Sigmoid colon (tissue), 7 donors: ENCODE measurements around the gene ALDH3B2. TPM values are rescaled to one million over a fixed set of nuclear protein-coding genes. Genes with fewer than 3 reads are reported as not detected.

ENCODE experiments used
- DNase-seq: peaks from one replicate; pipeline ENCODE4 v3.0.0-alpha.2; 2019
- H3K27ac ChIP-seq, 4 donors: fragments of 200-600 bp; sonication (generic); one replicate each; pipeline ENCODE4 v1.5.1; 2016 to 2019; ENCODE audit warnings: mild to moderate bottlenecking in 1 of 4
- H3K27me3 ChIP-seq, 3 donors: fragments of 200-600 bp; sonication (generic); one replicate each; pipeline ENCODE4 v1.5.1; 2019; ENCODE audit warnings: mild to moderate bottlenecking in 1 of 3
- H3K36me3 ChIP-seq, 4 donors: fragments of 200-600 bp; sonication (generic); one replicate each; pipeline ENCODE4 v1.5.1; 2016 to 2019
- H3K4me1 ChIP-seq, 4 donors: fragments of 200-600 bp; sonication (generic); one replicate each; pipeline ENCODE4 v1.5.1; 2017 to 2019
- H3K4me3 ChIP-seq, 4 donors: fragments of 200-600 bp; sonication (generic); one replicate each; pipeline ENCODE4 v1.5.1; 2017 to 2019; ENCODE audit warnings: mild to moderate bottlenecking in 2 of 4, moderate library complexity in 1 of 4
- H3K9me3 ChIP-seq, 4 donors: fragments of 200-600 bp in 3 of 4; sonication (generic) in 3 of 4; one replicate each; pipeline versions ENCODE4 v1.5.1 to v1.6.1; 2013 to 2019
- CTCF ChIP-seq, 4 experiments: fragments of 450-650 bp in 3 of 4; fragments of 200-600 bp in 1 of 4; IDR thresholded peaks; one replicate each; pipeline ENCODE4 v1.5.1; 2016 to 2019; ENCODE audit warnings: antibody characterized with exemption in 4 of 4, mild to moderate bottlenecking in 3 of 4, moderate library complexity in 2 of 4
- EP300 ChIP-seq, 4 donors: sonication (generic); formaldehyde crosslinking; IDR thresholded peaks; one replicate each; pipeline ENCODE4 v1.6.1; 2017; ENCODE audit warnings: antibody characterized with exemption in 4 of 4
- POLR2A ChIP-seq, 2 donors: fragments of 450-650 bp; IDR thresholded peaks; one replicate each; pipeline ENCODE4 v1.6.1; 2016; ENCODE audit warnings: antibody characterized with exemption in 2 of 2, mild to moderate bottlenecking in 2 of 2, moderate library complexity in 2 of 2
- POLR2AphosphoS5 ChIP-seq, 4 donors: sonication (generic); formaldehyde crosslinking; IDR thresholded peaks; one replicate each; pipeline ENCODE4 v1.6.1; 2017; ENCODE audit warnings: antibody characterized with exemption in 4 of 4
- WGBS, 2 donors: extraction: QIAGEN DNeasy Blood & Tissue Kit; methylation state at CpG; one replicate each; pipeline ENCODE4 v1.1.7; 2013; 5-methylcytosine and 5-hydroxymethylcytosine counted together
- intact Hi-C: fragments of 100-400 bp; cut with DNase I; formaldehyde crosslinking; loops from one replicate; pipeline ENCODE4 v1.15.1; 2023
- polyA plus RNA-seq, 3 donors: library from polyadenylated mRNA; stranded (reverse); fragments of 200-250 nt; gene quantifications; one replicate each; pipeline ENCODE4 v1.2.3, GENCODE V29; 2013
- total RNA-seq, 4 donors: library from RNA; depleted of rRNA; stranded (reverse); fragments of >200 nt; gene quantifications; one replicate each; pipeline ENCODE4 v1.1.0, GENCODE V29; 2016
- donor health status: healthy with polysubstance abuse.
- donor health status: Bipolar disorder and iron deficiency.
- donor health status: healthy.

Gene ALDH3B2
- total and polyA plus RNA-seq, 7 donors = 0.38 TPM; not detected in 6

DNA sequence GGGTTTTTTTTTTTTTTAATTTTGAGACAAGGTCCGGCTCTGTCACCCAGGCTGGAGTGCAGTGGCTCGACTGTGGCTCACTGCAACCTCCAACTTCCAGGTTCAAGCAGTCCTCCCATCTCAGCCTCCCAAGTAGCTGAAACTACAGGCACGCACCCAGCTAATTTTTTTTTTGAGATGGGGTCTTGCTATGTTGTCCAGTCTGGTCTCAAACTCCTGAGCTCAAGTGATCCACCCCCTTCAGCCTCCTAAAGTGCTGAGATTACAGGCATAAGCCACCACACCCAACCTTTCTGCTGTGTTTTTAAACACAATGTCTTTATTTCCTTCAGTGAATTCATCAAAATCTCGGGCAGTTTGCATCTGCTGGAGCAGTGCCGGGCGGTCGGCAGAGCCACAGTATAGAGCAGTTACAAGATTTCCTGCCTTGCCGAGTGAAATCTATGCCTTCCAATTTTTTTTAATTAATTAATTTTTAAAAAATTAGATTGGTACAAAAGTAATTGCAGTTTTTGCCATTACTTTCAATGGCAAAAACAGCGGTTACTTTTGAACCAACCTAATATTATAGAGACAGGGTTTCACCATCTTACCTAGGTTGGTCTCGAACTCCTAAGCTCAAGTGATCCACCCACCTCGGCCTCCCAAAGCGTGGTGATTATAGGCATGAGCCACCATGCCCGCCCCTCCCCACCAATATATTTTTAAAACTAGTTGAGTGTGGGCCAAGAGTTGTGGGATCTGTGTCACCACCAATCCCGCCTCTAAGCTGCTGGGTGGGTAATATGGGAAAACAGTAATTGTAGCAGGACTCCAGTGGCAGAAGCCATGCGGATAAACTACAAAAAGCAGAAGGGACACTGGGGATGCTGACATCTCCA is 21.2 kb downstream of the ALDH3B2 start:
- Histone ChIP-seq H3K36me3 (no peaks in the 10 kb centered on the region), H3K4me3 (no peak overlapping the region), H3K4me1 (no peaks in the 10 kb centered on the region), H3K27me3 (peaks cover 0 to 18% (median 0%) of the 10 kb centered on the region in 3 donors), H3K27ac (no peak overlapping the region), H3K9me3 (no peaks in the 10 kb centered on the region)
- WGBS, 2 donors = 76 to 83% methylated on average over 15 of the region's 15 CpGs
- DNase-seq = no peak
- intact Hi-C loops = loop anchor here (10.0 kb wide), 1 partner anchor 52 kb away; no protein-coding TSS in a partner anchor
- TF ChIP-seq EP300 (IDR thresholded peaks at IDR 0.05) (no peak), CTCF (IDR thresholded peaks at IDR 0.05) (no peak), POLR2A (IDR thresholded peaks at IDR 0.05) (no peak), POLR2AphosphoS5 (IDR thresholded peaks at IDR 0.05) (no peak)

DNA sequence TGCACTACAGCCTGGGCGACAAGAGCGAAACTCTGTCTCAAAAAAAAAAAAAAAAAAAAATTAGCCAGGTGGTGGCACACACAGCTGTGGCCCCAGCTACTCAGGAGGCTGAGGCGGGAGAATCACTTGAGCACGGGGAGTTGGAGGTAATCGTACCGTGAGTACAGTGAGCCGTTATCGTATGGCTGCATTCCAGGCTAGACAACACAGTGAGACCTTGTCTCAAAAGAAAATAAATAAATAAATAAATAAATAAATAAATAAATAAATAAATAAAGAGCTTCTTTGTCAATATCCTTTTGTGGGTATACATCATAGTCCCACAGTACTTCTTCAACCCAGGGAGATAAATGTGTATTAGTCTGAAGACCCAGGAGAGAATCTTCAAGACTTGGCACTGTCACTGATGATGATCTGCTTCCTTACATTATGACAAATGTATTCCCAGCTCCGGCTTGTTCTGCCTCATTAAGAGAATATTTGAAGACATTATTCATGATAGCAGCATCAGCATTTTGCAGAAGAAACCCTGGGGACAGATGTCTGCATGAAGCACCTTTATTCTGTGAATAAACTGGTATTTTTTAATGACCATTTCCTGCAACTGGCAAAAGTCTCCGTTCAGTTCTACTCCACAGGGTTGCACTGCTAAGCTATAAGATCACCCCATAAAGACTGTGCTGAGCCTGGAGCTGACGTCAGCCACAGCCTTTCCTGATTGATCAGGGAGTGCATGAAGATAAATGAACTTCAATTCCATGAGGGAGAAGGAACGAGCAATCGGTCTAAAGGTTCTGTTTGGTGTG is 22.2 kb downstream of the ALDH3B2 start:
- H3K4me3 ChIP-seq = no peak overlapping the region
- WGBS, 2 donors = 24 to 53% methylated on average over 13 of the region's 13 CpGs
- H3K4me1 ChIP-seq = no peaks in the 10 kb centered on the region
- TF ChIP-seq EP300 (IDR thresholded peaks at IDR 0.05) (no peak), POLR2A (IDR thresholded peaks at IDR 0.05) (no peak), POLR2AphosphoS5 (IDR thresholded peaks at IDR 0.05) (no peak)
- peaks cover 0 to 20% (median 0%) of the 10 kb centered on the region in 3 donors for H3K27me3 ChIP-seq
- intact Hi-C loops = loop anchor here (10.0 kb wide), 1 partner anchor 53 kb away; no protein-coding TSS in a partner anchor
- H3K27ac ChIP-seq = no peak overlapping the region
- H3K9me3 ChIP-seq = no peaks in the 10 kb centered on the region
- no peaks in the 10 kb centered on the region for H3K36me3 ChIP-seq
- no peak for DNase-seq

DNA sequence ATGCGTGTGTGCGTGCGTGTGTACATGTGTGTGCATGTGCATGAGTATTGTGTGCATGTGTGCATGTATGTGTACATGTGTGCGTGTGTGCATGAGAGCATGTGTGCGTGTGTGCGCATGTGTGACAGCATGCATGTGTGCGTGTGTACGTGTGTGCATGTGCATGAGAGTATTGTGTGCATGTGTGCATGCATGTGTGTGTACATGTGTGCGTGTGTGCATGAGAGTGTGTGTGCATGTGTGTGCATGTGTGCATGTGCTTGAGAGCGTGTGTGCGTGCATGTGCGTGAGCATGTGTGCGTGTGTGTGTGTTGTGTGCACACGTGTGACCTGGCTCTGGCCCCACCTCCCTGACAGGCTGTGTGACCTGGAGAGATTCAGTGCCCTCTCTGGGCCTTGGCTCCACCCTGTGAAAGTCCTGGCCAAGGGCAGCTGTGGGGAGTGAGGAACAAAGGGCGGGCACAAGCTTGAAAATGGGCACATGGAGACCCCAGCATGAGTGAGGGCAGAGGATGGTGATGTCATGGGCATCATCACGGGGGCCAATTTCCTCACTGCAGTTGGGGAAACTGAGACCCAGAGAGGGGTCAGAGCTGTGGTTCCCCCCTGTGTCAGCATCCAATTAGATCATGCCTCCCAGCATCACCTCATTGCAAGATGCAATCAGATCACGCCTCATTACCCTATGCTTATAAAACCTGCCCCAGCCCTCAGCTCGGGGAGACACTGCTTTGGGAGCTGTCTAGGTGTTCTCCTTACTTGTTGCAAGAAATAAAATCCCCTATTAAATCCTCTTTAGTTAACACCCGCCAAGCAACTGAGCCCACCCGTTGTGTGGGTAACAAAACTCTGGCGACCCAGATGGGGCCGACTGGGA is 24.6 kb downstream of the ALDH3B2 start:
- peaks cover 0 to 25% (median 0%) of the 10 kb centered on the region in 3 donors for H3K27me3 ChIP-seq
- H3K4me1 ChIP-seq = no peaks in the 10 kb centered on the region
- H3K36me3 ChIP-seq = no peaks in the 10 kb centered on the region
- DNase-seq = peak; percentile 56
- intact Hi-C loops = loop anchor here (10.0 kb wide), 1 partner anchor 55 kb away; no protein-coding TSS in a partner anchor
- H3K9me3 ChIP-seq = no peaks in the 10 kb centered on the region
- no peak for TF ChIP-seq EP300 (IDR thresholded peaks at IDR 0.05)
- no peak for TF ChIP-seq POLR2A (IDR thresholded peaks at IDR 0.05)
- TF ChIP-seq CTCF (IDR thresholded peaks at IDR 0.05) = no peak
- TF ChIP-seq POLR2AphosphoS5 (IDR thresholded peaks at IDR 0.05) = no peak
- no peak overlapping the region for H3K27ac ChIP-seq
- peak overlapping the region in 3 of 4 donors; percentile 33 to 39 (median 37) for H3K4me3 ChIP-seq
- 71 to 78% methylated on average over 22 of the region's 22 CpGs for WGBS, 2 donors

DNA sequence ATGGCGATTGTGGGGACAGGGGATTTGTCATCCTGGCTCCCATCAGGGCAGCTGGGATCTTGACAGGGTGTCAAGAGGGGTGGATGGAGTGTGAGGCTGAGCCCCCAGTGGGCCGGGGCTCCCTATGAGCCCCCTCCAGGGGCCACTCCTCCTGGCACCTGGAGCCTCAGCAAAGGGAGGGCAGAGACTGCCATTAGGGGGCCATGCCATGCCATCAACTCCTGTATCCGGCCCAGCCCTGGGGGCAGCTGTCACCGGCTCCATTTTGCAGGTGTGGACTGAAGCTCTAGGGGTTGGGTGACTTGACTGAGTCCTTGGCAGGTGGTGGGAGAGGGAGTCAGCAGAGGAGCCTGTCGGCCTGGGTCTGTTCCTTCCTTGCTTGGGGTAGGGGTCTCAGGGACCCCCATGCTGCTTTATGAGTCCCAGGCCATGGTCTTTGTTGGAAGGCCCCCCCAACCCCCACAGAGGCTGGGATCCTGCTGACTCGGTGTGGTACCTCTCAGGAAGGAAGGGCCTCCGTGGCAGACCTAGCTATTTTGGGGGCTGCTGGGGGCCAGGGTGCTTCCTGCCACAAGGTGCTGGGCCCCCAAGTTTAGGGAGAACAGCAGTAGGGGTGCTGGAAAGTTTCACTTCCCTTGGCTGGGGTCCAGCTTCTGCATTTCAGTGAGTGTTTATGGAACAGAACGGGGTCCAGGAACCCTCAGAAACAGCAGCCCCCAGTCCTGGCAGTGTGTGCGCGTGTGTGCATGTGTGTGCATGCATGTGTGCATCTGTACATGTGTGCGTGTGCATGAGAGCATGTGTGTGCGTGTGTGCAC is 25.4 kb downstream of the ALDH3B2 start:
- Histone ChIP-seq H3K9me3 (no peaks in the 10 kb centered on the region), H3K27me3 (peaks cover 0 to 25% (median 0%) of the 10 kb centered on the region in 3 donors), H3K27ac (no peak overlapping the region), H3K4me3 (no peak overlapping the region), H3K4me1 (no peaks in the 10 kb centered on the region), H3K36me3 (no peaks in the 10 kb centered on the region)
- peak; percentile 61 for DNase-seq
- TF ChIP-seq CTCF (IDR thresholded peaks at IDR 0.05) (no peak), EP300 (IDR thresholded peaks at IDR 0.05) (no peak), POLR2AphosphoS5 (IDR thresholded peaks at IDR 0.05) (no peak), POLR2A (IDR thresholded peaks at IDR 0.05) (no peak)
- intact Hi-C loops = no loop called here
- 50 to 84% methylated on average over 12 of the region's 12 CpGs for WGBS, 2 donors
